GM18499 (cell line): ENCODE results near the gene USP25.

Experiments used
- ATAC-seq: cut with Tn5 transposase; IDR thresholded peaks from one replicate; pipeline ENCODE4 v1.9.1; 2021; ENCODE audit warnings: moderate number of reproducible peaks; ENCODE audit not compliant: insufficient read depth, unreplicated experiment

USP25 gene

GRCh38 chr21:15761507-15762100 lies 31.8 kb downstream of the USP25 start:
- ATAC-seq: no peak

- ATAC-seq: no peak
Measured at GRCh38 chr21:15763359-15763758, 33.6 kb downstream of the USP25 start.

GRCh38 chr21:15764878-15765277 lies 35.1 kb downstream of the USP25 start:
- ATAC-seq: no peak

- no peak for ATAC-seq
Measured at GRCh38 chr21:15766952-15767603, 37.3 kb downstream of the USP25 start.

- ATAC-seq: no peak
Measured at GRCh38 chr21:15768045-15768601, 38.3 kb downstream of the USP25 start.

- no peak for ATAC-seq
Measured at GRCh38 chr21:15768853-15769252, 39.1 kb downstream of the USP25 start.

GRCh38 chr21:15771311-15771710 lies 41.5 kb downstream of the USP25 start:
- no peak for ATAC-seq

- no peak for ATAC-seq
Measured at GRCh38 chr21:15772654-15773053, 42.9 kb downstream of the USP25 start.

- no peak for ATAC-seq
Measured at GRCh38 chr21:15774590-15774989, 44.8 kb downstream of the USP25 start.

- no peak for ATAC-seq
Measured at GRCh38 chr21:15775291-15775690, 45.5 kb downstream of the USP25 start.

GRCh38 chr21:15775981-15776380 lies 46.2 kb downstream of the USP25 start:
- no peak for ATAC-seq

GRCh38 chr21:15776818-15777217 lies 47.0 kb downstream of the USP25 start:
- no peak for ATAC-seq

GRCh38 chr21:15781986-15782385 lies 52.2 kb downstream of the USP25 start:
- no peak for ATAC-seq

GRCh38 chr21:15788847-15789523 lies 59.2 kb downstream of the USP25 start:
- ATAC-seq: no peak

GRCh38 chr21:15793109-15793508 lies 63.3 kb downstream of the USP25 start:
- ATAC-seq: no peak

GRCh38 chr21:15793550-15794235 lies 63.9 kb downstream of the USP25 start:
- ATAC-seq: no peak

- ATAC-seq: no peak
Measured at GRCh38 chr21:15794277-15794912, 64.6 kb downstream of the USP25 start.

GRCh38 chr21:15795533-15795932 lies 65.8 kb downstream of the USP25 start:
- no peak for ATAC-seq

- no peak for ATAC-seq
Measured at GRCh38 chr21:15797577-15798363, 68.0 kb downstream of the USP25 start.
